K562 (cell line): Measurements from ENCODE around the gene CELF6. TPM values are rescaled to one million over a fixed set of nuclear protein-coding genes. Genes with fewer than 3 reads are reported as not detected.
A peak's percentile ranks its signal among the peaks of the same experiment; 100 is the strongest.

Experiments used
- CAMTA2 ChIP-seq: fragments of 250-450 bp; sonication (Bioruptor Pico); conservative IDR thresholded peaks from 2 replicates; pipeline ENCODE4 v1.5.1; 2022
- ELF4 ChIP-seq: fragments of 450-650 bp; formaldehyde crosslinking; IDR thresholded peaks from 2 replicates; pipeline ENCODE4 v1.4.0; 2022; ENCODE audit warnings: missing genetic modification characterization
- FIP1L1 ChIP-seq: fragments of 200-400 bp; formaldehyde crosslinking; IDR thresholded peaks from 2 replicates; pipeline ENCODE4 v1.6.1; 2018; ENCODE audit warnings: mild to moderate bottlenecking, low read depth, low read length; ENCODE audit not compliant: poor library complexity, severe bottlenecking
- FOXA3 ChIP-seq, 2 experiments: fragments of 450-650 bp in 1 of 2; sonication (generic) in 1 of 2; formaldehyde crosslinking; IDR thresholded peaks in 1 of 2; conservative IDR thresholded peaks in 1 of 2; 2 replicates each; pipeline versions ENCODE4 v1.4.0 to v1.8.0; 2020 to 2022; ENCODE audit warnings: mild to moderate bottlenecking in 2 of 2, missing genetic modification reagents in 1 of 2
- HMBOX1 ChIP-seq: sonication (generic); IDR thresholded peaks from 2 replicates; pipeline ENCODE4 v1.6.1; 2016
- MAFK ChIP-seq: IDR thresholded peaks from 2 replicates; pipeline ENCODE4 v1.6.1; 2011; ENCODE audit warnings: low read length, improper control_type of control experiment
- MBD2 ChIP-seq: sonication (generic); IDR thresholded peaks from 2 replicates; pipeline ENCODE4 v1.6.1; 2016; ENCODE audit warnings: low read depth, borderline replicate concordance
- MTA2 ChIP-seq: fragments of 450-650 bp; IDR thresholded peaks from 2 replicates; pipeline ENCODE4 v1.6.1; 2016; ENCODE audit warnings: low read depth
- PTTG1 ChIP-seq: fragments of 450-650 bp; IDR thresholded peaks from 2 replicates; pipeline ENCODE4 v1.6.1; 2016; ENCODE audit warnings: low read depth, mild to moderate bottlenecking, missing genetic modification characterization, missing compliant biosample characterization
- REST ChIP-seq, 2 experiments: fragments of 450-650 bp; formaldehyde crosslinking in 1 of 2; IDR thresholded peaks; 2 replicates each; pipeline versions ENCODE4 v1.4.0 to v1.6.1; 2014 to 2020; ENCODE audit warnings: mild to moderate bottlenecking in 2 of 2, borderline replicate concordance in 1 of 2, low read depth in 1 of 2
- SMARCE1 ChIP-seq: fragments of 450-650 bp; IDR thresholded peaks from 2 replicates; pipeline ENCODE4 v1.7.1; 2016; ENCODE audit warnings: mild to moderate bottlenecking
- SNRNP70 ChIP-seq: fragments of 200-400 bp; formaldehyde crosslinking; optimal IDR thresholded peaks from 2 replicates; pipeline ENCODE3; 2017; ENCODE audit warnings: low read depth, low read length
- THAP12 ChIP-seq: fragments of 250-450 bp; sonication (Bioruptor Pico); IDR thresholded peaks from 2 replicates; pipeline ENCODE4 v1.9.0; 2021; ENCODE audit warnings: mild to moderate bottlenecking, inconsistent platforms
- THAP7 ChIP-seq: fragments of 250-450 bp; sonication (Bioruptor Pico); IDR thresholded peaks from 2 replicates; pipeline ENCODE4 v1.5.0; 2021
- ZNF133 ChIP-seq: fragments of 250-450 bp; sonication (Bioruptor Pico); IDR thresholded peaks from 2 replicates; pipeline ENCODE4 v1.4.0; 2020; ENCODE audit warnings: mild to moderate bottlenecking
- ZNF184 ChIP-seq: sonication (generic); formaldehyde crosslinking; IDR thresholded peaks from 2 replicates; pipeline ENCODE4 v1.5.0; 2020; ENCODE audit warnings: missing genetic modification reagents
- polyA plus RNA-seq, 8 experiments: library from polyadenylated mRNA; depleted of rRNA in 4 of 8; stranded (reverse) in 5 of 8; unstranded in 3 of 8; fragments of >200 nt; fragmentation: Nextera tagmentation in 2 of 8; fragmentation: Illumina TruSeq in 1 of 8; extraction: Ambion mirVana in 2 of 8; extraction: Trizol in 1 of 8; gene quantifications; 2 replicates each; pipeline versions ENCODE4 v1.2.1 to v1.2.3, GENCODE V29; 2011 to 2014; ENCODE audit warnings: inconsistent platforms in 1 of 8, missing spikeins in 1 of 8
- total RNA-seq, 7 experiments: library from RNA; depleted of rRNA in 6 of 7; stranded (reverse); fragments of >200 nt in 6 of 7; fragmentation: Illumina TruSeq in 2 of 7; extraction: Trizol in 2 of 7; gene quantifications; 2 replicates each; pipeline versions ENCODE4 v1.2.1 to v1.2.3, GENCODE V29; 2011 to 2021; ENCODE audit warnings: low replicate concordance in 1 of 7

Gene CELF6
- total and polyA plus RNA-seq, 9 of the 15 experiments (the other 6 are each of a cell fraction or from before 2014, with no cell fraction given): 0.01 to 0.11 TPM; not detected in 7

GRCh38 chr15:72237029-72237852 is 82.7 kb downstream of the CELF6 start (continued):
- TF ChIP-seq FOXA3 (CRISPR knock-in tag; conservative IDR thresholded peaks at IDR 0.05 in 1 of 2, IDR thresholded peaks at IDR 0.05 in 1 of 2) (no peak), MAFK (peak; percentile 94), THAP12 (no peak), ELF4 (CRISPR knock-in tag) (no peak), REST (IDR thresholded peaks at IDR 0.05; ENCODE audit: borderline replicate concordance) (no peak), REST (CRISPR knock-in tag; IDR thresholded peaks at IDR 0.05; ENCODE audit: low read depth) (peak; percentile 18; the same call in 1 of the 2 replicates), ZNF184 (CRISPR knock-in tag) (no peak), SNRNP70 (no peak), PTTG1 (no peak), MTA2 (no peak), CAMTA2 (CRISPR knock-in tag) (no peak), FIP1L1 (no peak), SMARCE1 (peak; percentile 86), THAP7 (CRISPR knock-in tag) (no peak), ZNF133 (no peak), MBD2 (peak; percentile 38), HMBOX1 (peak; percentile 28; the same call in 1 of the 2 replicates)
